Stimulated activated CD4-positive, alpha-beta T cell treated with anti-CD3 and anti-CD28 coated beads, Interleukin-12 subunit alpha, Interleukin-12 subunit beta, amount 100 ng/mL, for 48 hours (primary cell): ENCODE measurements around the gene LDLRAD4.
A peak's percentile ranks its signal among the peaks of the same experiment; 100 is the strongest.

Source experiments
- DNase-seq, 3 donors: peaks; one replicate each; pipeline ENCODE4 v3.0.0-alpha.2; 2020; ENCODE audit warnings: low read depth in 2 of 3, low spot score in 1 of 3

Gene LDLRAD4

DNA sequence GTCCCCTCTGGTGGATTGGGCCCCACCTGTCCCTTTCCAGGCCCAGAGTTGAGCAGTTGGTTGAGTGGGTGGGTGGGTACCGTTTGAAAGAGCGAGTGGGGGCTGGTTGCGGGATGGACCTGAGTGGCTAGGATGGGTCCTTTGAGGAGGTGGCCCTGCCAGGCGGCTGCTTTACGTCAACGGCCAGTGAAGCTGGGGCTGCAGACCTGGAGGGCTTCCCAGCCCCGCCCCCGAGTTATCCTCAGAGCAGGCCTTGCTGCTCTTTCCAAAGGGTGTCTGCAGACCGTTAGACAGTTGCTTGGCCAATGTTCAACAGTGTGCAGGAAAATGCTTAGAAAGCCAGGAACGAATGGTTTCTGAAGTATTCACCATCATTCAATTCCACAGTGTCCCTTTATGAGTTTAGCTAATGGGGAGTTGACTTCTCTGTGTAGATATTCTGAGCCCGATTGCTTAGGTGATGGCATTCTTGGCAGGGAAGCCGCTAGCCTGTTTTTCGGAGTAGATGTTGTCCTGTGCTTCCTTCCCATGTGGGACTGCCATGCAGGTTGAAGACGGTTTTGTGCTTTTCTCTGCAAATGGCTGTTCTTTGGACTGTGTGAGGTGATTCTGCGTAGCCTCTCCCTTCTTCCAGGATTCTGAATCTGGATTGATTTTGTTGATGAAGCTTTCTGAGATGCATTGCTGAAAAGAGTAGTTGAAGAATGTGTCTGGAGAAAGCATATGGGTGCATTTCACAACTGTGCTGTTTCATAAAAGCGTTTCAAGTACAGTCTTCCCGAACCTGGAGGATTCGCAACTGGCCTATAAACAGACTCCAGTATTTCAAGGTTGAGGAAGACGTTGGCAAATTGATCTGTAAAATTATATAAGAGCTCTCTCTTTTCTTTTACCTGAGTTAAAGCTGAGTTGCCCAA, 45.8 kb downstream of the LDLRAD4 start:
- no peak for DNase-seq

DNA sequence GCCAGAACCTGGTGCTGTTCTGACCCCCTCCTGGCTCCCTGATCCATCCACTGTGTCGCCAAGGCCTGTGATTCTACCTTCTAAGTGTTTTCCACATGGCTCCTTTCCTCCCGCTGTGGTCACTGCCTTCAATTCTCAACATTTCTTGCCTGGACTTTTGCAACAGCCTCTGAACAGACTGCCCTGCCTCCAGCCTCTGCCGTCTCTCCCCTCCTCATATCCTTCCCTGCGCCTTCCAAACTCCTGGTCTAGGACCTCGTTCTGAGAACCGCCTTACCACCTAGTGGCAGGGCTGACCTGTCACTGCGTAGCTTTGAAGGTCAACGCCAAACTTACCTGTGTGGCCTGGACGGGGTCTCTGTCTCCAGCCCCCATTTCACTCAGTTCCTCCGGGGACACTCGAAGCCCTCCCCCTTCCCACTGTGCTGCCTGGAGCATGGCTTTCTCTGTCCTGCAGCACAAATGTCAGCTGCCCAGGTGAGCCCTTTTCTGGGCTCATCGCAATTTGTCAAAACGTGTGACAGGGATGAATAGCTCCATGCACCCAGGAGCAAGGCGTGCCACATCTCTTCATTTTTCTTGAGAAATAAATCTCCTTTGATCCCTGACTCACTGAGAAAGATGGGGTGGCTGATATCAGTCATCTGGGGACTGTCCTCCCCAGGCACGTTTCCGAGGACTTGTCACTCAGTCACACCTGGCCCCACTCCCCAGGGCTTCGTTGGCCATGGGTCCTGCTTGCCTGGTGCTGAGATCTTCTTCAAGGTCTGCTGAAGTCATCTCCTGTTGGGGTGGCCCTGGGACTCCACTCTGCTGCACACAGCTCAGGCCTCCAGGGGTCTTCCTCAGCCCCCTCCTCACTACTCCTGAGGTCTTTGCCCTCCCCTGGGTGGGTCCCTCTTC, 46.7 kb downstream of the LDLRAD4 start:
- peak; percentile 50 to 74 (median 55) for DNase-seq

DNA sequence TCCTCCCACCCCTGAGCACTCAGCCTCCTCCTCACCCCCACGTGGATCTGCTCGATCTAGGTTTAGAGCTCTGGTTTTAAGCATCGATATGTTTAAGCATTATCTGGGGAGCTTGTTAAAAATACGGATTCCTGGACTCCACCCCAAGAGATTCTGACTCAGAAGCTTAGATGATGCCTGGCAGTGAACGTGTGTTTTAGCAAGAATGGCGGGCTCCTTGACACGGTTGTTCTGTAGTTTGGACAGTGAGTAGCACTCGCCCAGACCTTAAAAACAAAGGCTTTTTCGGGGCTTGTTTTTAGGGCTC, 47.3 kb downstream of the LDLRAD4 start:
- no peak for DNase-seq

DNA sequence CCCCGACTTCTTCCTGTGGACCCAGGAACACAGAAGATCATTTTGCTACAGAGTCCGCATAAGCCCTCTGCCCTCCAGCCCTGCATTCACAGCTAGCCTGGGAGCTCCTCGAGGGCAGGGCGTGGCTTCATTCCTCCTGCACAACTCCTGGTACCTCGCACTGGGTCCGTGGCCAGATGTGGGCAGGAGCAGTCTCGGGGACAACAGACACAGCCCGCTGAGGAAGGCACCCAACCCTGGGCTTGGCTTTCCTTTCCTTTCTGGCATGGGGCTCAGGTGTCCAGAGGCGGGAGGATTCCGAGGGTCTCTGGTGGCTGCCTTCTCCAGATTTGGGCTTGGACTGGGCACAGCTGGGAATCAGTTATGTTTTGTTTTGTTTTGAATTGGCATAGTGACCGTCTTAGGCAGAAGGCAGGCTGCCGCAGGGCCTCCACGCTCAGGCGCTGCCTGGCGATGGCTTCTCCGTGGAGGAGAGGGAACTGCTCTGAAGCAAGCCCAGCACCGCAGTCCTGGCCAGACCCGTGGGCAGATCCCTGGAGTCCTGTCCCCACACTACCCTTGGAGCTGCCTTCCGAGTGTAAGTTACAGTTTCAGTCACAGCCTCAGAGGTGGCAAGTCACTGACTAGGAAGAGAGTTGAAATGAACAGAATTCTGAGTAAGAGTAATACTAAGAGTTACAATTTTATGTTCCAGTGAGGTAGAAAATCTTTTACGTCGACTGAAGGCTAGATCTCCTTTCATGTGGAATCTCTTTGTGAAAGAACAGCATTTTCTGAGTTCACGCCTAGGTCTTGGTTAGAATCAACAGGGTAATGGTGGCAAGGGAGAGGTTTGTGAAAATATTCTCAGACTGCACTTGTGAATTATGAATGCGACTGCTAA, 47.9 kb downstream of the LDLRAD4 start:
- DNase-seq: peak; percentile 53 to 58 (median 54)

DNA sequence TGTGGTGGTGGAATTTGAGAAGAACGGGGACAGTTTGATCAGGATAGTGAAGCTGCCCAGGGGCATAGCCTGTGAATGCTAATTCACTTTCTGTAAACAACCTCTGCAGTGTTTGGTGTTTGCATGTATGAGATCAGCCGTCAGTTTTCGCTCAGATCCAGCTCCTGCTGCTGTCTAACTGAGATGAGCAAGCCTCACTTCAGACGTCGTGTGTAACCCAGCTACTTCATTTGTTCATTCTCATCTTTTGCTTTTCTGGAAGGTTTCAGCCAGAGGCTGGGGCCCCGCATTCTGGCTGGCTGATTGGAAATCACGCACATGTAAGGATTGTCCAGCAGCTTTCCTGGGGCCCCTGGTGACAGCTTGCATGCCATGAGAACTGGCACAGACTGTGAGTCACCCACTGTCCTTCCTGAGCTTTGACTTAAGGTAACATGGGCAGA, 48.9 kb downstream of the LDLRAD4 start:
- no peak for DNase-seq

DNA sequence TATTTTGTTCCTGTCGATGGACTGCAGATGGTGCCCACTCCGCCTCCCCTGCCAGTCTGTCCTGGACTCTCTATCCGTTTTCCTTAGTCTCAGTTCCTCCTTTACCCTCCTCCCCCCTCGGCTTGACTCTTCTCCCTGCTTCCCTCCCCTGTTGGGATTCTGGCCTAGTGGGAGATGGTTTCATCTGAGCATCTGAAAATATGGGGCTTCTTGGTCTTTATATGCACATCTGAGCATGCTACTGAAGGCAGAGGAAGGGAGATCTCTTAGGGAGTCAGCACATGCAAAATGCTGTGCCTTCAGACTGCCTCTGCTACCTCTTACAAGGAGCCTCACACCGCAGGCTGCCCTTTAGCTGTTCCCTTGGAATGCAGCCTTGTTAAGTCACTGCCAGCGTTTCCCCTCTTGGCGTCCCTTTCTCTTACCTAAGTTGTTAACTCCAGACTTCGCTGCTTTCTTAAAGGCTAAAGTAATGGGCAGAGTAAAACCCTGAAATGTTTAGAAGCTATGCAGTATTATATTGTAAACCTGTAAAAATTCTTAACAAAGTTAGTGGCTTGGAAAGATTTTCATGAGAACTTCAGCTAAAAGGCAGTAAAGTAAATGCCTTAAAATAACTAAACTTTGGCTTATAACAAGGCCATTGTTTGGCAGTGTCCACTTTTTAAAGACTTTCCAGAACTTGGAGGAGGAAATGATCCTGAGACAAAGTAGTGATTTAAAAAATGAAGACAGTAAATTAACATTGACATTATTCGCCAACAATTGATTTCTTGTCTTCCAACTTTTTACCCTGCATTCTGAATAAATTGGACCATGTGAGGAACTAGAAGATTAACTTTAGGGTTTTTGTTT, 49.8 kb downstream of the LDLRAD4 start:
- no peak for DNase-seq

DNA sequence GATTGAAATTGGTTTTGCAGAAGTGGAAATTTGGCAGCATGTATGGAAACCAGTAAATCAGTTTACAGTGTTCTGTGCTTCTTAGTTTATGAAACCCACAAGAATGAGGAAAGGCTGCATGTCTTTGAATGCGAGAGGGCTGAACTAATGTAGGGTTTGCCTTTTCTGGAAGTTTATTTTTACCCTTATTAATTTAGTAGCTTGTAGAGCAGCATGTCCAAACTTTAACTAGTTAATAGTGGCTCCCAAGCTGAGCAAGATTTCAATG, 50.4 kb downstream of the LDLRAD4 start:
- DNase-seq: no peak

DNA sequence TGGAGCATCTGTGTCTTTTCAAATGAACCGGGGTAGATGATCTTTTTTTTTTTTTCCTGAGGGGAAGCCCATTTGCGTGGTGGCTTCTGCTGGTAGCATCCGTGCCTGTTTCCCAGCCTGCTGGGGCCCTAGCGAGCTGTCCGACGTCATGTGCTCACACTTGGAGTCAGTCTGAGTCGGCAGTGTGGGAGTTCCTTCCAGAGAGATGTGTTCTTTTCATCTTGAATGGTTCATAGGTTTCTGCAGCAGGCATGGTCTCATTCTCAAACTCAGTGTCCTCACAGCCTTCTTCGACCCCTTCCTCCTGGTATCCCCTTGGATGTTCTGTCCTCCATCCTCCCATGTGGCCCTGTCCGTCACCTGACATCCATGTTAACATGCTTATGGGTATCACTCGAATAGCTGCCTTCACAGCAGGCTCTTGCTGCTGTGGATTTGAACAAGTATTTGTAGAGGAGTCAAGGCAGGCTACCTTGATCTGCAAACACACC, 51.0 kb downstream of the LDLRAD4 start:
- no peak for DNase-seq

DNA sequence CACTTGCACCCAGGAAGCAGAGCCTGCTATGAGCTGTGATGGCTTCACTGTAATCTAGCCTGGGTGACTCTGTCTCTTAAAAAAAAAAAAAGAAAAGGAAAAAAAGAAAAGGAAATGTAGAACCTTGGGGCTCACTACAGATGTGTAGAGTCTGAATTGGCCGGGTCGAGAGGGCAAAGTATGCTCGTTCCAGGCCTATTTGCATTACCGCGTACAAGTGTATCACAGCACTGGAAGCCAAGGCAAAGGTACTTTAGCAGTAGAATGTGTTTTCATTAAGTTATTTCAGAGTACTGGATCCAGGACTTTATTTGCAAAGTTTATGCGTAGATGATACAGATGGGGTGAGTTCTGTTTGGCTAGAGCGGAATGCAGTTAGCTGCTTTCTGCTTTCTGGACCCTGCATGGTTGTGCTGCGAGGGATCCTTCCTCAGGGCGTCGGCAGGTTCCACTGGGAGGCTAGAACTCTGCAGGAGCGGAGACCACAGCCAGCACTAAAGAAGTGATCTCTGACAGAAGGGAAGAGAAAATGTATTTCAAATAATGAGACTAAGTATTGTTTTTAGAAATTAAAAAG, 51.8 kb downstream of the LDLRAD4 start:
- no peak for DNase-seq

DNA sequence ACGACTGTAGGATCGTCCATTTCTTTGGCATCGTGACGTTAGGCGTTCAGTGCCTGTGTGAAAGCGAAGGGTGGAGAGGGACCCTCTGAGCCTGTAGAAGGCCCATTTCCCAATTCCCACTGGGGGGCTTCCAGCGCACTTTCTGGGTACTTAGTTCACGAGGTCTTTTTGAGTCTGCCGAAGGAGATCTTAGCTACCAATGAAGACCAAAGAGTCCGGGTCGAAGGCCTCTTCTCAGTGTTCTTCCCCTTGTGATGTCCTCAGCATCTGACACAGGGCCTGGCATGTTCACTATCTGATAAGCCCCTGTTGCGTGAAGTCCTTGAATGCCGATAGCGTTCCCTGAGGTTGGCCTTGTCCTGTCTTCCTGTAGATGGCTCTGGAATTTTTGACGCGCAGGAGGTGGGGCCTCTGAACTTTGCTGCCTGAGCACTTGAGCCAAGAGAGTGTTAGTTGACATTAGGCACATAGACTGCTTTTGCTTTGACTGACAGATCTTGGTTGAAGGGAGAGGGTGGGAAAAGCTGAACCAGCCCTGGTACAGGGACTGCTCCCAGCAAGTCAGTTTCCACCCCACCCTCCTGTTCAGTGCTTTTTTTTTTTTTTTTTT, 52.8 kb downstream of the LDLRAD4 start:
- no peak for DNase-seq

DNA sequence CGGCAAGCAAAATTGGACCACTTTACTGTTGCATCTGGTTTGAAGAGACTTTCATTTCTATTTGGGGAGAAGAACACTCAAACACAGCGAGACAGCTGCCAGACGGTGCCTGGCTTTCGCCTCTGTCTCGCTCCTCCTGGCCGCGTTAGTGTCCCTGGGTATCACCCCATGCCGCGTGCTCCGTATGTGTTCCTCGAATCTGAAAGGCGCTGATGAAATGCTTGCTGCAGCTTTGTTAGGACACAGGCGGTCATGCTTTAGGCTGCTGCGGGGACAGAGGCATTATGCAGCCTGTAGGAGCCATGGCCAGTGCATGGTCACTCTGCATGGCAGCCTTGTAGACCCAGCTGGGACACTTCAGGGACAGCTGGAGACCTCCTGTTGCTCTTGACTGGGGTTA, 53.9 kb downstream of the LDLRAD4 start:
- no peak for DNase-seq

DNA sequence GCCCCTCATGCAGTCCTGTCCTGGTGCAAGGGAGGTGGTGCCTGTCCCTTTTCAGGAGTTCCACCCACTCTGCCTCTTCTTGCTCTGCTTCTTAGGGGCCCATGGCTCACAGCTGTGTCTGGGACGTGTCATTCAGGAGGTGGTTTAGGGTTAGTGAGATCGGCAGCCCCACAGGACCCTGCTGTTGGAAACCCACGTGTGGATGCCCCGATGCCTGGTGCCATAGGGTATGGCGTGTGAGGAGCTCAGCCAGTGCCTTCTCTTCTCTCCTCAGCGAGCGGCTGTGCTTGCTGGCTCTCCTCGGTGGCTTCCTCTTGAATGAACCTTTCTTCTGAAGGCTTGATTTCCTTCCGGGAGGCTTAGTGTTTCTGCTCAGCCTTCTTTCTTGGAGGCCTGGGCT, 55.2 kb downstream of the LDLRAD4 start:
- peak in 1 of 3 donors; percentile 25 for DNase-seq

DNA sequence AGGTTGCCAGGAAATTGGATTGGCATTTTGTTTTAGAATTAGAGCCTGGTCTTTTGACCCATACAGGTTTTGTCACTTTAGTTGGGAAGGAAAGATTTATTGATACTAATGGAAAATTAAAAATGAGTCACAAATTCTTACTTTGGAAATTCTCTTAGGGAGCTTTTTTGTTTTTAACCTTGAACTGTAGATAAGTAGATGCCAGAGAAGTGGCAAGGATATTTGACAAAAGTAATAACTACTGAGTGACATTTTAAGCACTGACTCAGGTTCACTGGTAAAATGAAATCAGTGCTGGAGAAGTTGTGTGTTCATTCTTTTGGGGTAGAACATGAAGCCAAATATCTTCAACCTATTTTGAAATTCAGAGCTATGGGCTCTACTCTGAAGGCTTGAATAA, 56.5 kb downstream of the LDLRAD4 start:
- no peak for DNase-seq

DNA sequence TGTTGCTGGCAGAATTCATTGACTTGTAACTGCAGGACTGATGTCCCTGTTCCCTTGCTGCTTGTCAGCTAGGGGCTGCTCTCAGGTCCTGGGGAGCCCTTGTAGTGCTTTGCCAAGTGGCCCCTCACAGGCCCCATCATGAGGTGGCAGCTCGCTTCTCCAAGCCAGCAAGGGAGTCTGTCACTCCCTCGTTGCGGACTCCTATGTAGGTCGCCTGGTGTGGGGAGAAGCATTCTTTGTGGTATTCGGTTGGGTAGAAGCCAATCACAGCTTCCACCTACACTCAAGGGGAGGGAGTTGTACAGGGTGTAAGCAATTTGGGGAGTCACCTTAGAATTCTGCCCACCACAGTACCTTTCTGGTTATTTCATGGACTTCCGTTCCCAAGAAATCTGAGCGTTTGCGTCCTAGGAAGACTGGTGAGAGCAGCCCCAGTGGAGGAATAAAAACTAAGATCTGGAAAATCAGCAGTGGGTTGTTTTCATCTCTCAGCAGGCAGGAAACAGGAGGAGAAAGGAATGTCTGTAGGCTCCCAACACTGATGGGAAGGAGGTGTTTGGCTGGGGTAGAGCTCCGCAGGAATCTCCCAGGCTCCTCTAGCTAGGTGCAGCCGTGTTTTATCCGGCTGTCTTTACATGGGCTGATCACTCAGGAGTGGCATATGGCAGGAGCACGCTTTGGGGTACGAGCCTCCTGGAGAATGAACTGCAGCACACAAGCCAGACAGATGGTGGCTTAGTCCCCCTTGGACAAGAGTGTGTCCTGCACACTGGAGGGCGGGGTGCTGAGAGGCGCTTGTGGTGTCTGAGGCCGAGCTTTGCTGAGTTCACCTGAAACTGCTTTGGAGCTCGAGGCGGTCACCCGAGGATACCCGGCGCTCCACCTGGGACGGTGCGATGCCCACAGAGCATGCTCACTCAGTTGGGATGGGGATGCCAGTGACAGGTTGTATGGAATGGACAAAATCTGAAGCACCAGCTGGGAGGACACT, 58.3 kb downstream of the LDLRAD4 start:
- no peak for DNase-seq

DNA sequence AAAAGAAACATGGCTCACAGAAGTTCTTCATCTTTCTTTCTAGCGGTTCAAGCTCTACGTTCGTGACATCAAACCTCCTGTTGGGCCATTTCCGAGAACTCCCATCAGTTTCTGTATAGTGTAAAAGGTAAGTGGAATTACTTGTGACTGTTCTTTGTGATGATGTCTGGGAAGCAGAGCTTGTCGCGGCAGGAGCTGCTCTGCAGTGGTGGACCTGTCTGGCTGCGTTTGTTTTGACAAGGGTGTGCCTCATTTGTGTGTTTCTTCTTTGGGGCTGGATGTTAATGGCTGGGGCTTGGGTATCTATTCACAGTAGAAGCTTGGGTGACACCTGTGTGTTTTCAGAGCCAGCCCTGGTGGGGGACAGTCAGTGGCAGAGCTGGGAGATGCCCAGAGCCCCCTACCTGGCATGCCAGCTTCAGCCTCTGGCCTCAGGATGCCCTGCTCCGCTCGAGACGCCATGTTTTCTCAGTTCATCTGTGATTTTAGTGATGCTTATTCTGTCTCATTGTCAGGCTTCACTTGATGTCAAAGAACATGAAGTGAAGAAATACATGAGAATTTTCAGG, 59.6 kb downstream of the LDLRAD4 start:
- DNase-seq: no peak

DNA sequence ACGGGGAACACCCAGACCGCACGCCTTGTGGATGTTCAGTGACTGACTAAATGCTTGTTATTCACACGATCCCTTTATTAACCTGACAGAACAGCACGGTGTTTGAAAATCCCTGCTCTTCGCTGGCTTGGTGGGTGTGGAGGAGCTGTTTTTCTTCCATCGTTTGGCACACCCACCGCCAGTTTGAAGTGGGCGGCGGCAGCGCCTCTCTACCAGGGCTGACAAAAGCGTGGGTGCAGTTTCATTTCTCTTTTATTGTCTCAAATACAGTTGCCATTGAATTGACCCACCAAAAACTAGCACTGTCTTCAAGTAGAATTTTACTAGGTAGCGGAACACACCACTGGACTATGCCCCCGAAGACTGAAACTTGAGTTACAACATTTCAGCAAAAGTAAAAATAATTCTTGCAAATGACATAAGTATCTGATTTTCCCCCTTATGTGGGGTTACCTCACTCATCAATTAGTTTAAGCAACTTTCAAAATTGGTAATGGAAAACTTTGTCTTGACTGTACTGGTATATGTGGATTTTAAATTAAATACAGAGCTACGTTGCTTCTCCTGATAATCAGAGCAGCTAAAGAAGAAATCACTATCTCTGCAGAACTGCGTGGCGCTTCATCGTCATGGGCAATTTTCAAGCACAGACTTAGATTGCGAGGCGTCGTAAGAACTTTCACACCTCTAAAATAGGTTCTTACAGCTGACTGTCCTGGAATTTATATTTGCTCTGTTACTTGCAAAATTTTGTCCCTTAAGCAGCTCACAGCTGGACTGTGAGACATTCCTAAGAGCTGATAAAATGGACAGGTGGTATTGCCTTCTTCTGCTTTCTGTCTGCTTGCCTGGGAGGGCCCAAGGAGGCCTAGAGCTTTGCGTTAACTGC, 60.9 kb downstream of the LDLRAD4 start:
- DNase-seq: peak in 2 of 3 donors; percentile 40 to 46
